ENCODE data around the gene SLC15A5. TPM values are rescaled to one million over a fixed set of nuclear protein-coding genes. Genes with fewer than 3 reads are reported as not detected.

The SLC15A5 gene
- total RNA-seq, 1 donor from 2014 or later, result not detected

DNA sequence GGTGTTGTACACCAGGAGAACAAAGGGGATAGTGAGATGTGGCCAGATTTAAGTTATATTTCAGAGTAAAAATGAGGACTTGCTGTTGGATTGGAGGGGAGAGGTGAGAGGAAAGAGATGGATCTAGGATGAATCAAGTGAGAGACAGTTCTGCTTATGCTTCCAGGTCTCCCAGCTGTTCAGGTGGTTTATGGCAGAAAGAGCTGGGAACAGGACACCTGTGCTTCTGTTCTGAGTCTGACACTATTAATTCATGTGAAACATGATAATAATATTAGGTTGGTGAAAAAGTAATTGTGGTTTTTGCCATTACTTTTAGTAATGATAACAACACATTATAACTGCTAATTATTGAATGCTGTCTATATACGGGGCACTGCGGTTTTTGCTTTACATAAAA lies 55.7 kb downstream of the SLC15A5 start:
- TF ChIP-seq, protein P1, sequence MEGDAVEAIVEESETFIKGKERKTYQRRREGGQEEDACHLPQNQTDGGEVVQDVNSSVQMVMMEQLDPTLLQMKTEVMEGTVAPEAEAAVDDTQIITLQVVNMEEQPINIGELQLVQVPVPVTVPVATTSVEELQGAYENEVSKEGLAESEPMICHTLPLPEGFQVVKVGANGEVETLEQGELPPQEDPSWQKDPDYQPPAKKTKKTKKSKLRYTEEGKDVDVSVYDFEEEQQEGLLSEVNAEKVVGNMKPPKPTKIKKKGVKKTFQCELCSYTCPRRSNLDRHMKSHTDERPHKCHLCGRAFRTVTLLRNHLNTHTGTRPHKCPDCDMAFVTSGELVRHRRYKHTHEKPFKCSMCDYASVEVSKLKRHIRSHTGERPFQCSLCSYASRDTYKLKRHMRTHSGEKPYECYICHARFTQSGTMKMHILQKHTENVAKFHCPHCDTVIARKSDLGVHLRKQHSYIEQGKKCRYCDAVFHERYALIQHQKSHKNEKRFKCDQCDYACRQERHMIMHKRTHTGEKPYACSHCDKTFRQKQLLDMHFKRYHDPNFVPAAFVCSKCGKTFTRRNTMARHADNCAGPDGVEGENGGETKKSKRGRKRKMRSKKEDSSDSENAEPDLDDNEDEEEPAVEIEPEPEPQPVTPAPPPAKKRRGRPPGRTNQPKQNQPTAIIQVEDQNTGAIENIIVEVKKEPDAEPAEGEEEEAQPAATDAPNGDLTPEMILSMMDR (IDR thresholded peaks at IDR 0.05; ENCODE audit: partially characterized antibody, unreplicated experiment), result no peak
- Mint-ChIP-seq H3K27ac (ENCODE audit: unreplicated experiment) (no peak overlapping the region), H3K36me3 (ENCODE audit: unreplicated experiment) (no peaks in the 10 kb centered on the region), H3K27me3 (ENCODE audit: unreplicated experiment) (no peaks in the 10 kb centered on the region), H3K9me3 (ENCODE audit: unreplicated experiment) (no peaks in the 10 kb centered on the region), H3K4me1 (ENCODE audit: low read depth, unreplicated experiment) (no peaks in the 10 kb centered on the region), H3K4me3 (ENCODE audit: unreplicated experiment) (no peak overlapping the region)
- no peak for DNase-seq

DNA sequence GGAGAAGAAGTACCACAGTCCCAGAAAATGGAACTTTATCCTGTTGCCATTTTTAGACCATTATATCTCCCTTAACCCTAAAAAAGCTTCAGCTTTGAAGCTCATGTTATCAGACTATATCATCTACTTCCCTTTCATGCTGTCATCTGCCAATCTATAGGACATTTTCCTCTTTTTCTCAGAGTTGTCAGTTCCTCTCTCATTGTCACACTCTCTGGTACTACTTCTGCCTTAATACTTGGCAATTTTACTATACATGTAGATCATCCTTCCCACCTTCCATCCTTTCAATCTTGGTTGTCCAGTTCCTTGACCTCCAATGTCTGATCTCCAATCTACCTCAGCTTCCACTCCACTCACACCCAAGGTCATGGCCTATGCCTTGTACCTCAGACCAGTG lies 57.4 kb downstream of the SLC15A5 start:
- no peaks in the 10 kb centered on the region for H3K4me1 Mint-ChIP-seq (ENCODE audit: low read depth, unreplicated experiment)
- no peaks in the 10 kb centered on the region for H3K36me3 Mint-ChIP-seq (ENCODE audit: unreplicated experiment)
- DNase-seq, result no peak
- H3K4me3 Mint-ChIP-seq (ENCODE audit: unreplicated experiment), result no peak overlapping the region
- no peak overlapping the region for H3K27ac Mint-ChIP-seq (ENCODE audit: unreplicated experiment)
- H3K9me3 Mint-ChIP-seq (ENCODE audit: unreplicated experiment), result no peaks in the 10 kb centered on the region
- TF ChIP-seq, protein P1 (IDR thresholded peaks at IDR 0.05; ENCODE audit: partially characterized antibody, unreplicated experiment), result no peak
- no peaks in the 10 kb centered on the region for H3K27me3 Mint-ChIP-seq (ENCODE audit: unreplicated experiment)

DNA sequence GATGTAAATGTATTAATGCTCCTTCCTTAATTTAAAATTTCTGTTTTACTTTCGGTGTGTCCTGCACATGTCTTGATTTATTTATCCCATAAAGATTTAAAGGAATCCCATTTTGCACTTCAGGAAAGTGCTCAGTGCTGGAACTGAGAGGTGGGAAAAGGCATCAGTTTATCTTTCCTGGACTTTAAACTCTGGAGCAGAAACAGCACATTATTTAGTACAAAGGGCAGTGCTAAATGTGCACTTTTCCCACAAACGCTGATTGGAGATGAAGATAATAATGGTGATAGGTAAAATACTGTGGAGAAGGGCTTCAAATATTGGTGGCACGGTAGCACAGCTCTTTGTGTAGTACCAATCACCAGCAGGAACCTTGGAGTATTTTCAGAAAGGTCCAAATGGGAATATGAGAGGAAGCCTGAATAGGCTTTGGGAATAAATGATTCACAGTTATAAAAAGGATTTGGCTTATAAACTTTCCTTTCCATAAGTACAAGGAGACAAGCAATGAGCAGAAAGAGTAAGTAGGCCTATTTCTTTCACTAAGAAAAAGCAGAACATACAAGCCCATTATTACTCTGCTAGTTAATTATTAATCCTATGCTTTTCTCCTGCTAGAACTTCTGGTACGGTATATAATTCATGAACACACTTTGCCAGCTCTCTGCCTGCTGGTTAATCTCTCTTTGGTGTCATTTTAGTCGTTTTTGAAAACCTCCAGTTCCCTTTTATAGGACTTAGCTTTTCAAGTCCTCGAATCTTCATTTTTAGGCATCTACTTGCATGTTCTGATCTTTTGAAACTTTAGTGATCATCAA lies 58.3 kb downstream of the SLC15A5 start:
- Mint-ChIP-seq H3K9me3 (ENCODE audit: unreplicated experiment) (no peaks in the 10 kb centered on the region), H3K4me3 (ENCODE audit: unreplicated experiment) (no peak overlapping the region), H3K27ac (ENCODE audit: unreplicated experiment) (no peak overlapping the region), H3K27me3 (ENCODE audit: unreplicated experiment) (no peaks in the 10 kb centered on the region), H3K4me1 (ENCODE audit: low read depth, unreplicated experiment) (no peaks in the 10 kb centered on the region), H3K36me3 (ENCODE audit: unreplicated experiment) (no peaks in the 10 kb centered on the region)
- TF ChIP-seq, protein P1 (IDR thresholded peaks at IDR 0.05; ENCODE audit: partially characterized antibody, unreplicated experiment), result no peak
- no peak for DNase-seq

DNA sequence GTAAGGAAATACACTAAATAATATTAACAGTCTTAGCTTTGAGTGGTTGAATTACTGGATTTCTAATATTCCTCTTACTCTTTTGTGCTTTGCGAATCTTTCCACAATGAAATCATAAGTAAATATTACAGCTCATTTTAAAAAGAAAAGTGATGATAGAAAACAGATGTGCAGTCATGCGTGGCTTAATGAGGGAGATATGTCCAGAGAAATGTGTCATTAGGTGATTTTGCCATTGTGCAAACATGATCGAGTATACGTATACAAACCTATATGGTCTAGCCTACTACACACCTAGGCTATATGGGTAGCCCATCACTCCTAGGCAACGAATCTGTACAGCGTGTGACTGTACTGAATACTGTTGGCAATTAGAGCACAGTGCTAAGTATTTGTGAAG lies 59.3 kb downstream of the SLC15A5 start:
- Mint-ChIP-seq H3K4me1 (ENCODE audit: low read depth, unreplicated experiment) (no peaks in the 10 kb centered on the region), H3K27me3 (ENCODE audit: unreplicated experiment) (no peaks in the 10 kb centered on the region), H3K27ac (ENCODE audit: unreplicated experiment) (no peak overlapping the region), H3K36me3 (ENCODE audit: unreplicated experiment) (no peaks in the 10 kb centered on the region), H3K9me3 (ENCODE audit: unreplicated experiment) (no peaks in the 10 kb centered on the region), H3K4me3 (ENCODE audit: unreplicated experiment) (no peak overlapping the region)
- no peak for DNase-seq
- TF ChIP-seq, protein P1 (IDR thresholded peaks at IDR 0.05; ENCODE audit: partially characterized antibody, unreplicated experiment), result no peak

DNA sequence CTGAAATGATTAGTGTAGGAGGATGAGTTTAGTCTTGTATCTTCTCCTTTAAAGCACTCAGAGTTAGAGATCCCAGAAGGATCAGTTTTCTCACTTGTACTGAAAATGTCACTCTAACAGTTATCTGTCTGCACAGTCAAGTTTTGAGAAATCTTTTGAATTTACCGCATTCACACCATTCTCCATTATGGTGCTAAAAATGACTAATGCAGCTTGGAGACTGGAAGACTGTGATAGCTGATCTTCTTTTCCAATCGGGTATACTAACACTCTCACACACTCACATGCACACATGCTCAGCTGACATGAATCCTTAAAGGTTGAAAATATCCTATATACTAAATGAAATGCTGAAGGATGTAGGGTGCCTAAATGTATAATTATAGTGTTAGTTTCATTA lies 65.8 kb downstream of the SLC15A5 start:
- H3K36me3 Mint-ChIP-seq (ENCODE audit: unreplicated experiment), result no peaks in the 10 kb centered on the region
- H3K4me3 Mint-ChIP-seq (ENCODE audit: unreplicated experiment), result no peak overlapping the region
- H3K4me1 Mint-ChIP-seq (ENCODE audit: low read depth, unreplicated experiment), result no peaks in the 10 kb centered on the region
- H3K27ac Mint-ChIP-seq (ENCODE audit: unreplicated experiment), result no peak overlapping the region
- H3K9me3 Mint-ChIP-seq (ENCODE audit: unreplicated experiment), result no peaks in the 10 kb centered on the region
- H3K27me3 Mint-ChIP-seq (ENCODE audit: unreplicated experiment), result no peaks in the 10 kb centered on the region
- no peak for DNase-seq
- TF ChIP-seq, protein P1 (IDR thresholded peaks at IDR 0.05; ENCODE audit: partially characterized antibody, unreplicated experiment), result no peak

Measured in glutamatergic neuron (in vitro differentiated cells).